Fibroblast of villous mesenchyme (primary cell): ENCODE data around the gene ZNF195. TPM values are rescaled to one million over a fixed set of nuclear protein-coding genes. Genes with fewer than 3 reads are reported as not detected.
"Not testable (repeated sequence)": the region's sequence is repeated elsewhere in the genome, so short reads cannot be mapped to it uniquely, and the experiment has no call there.

ENCODE experiments used
- DNase-seq: peaks from one replicate; pipeline ENCODE4 v3.0.0-alpha.2; 2010; ENCODE audit warnings: low read depth
- H3K4me3 ChIP-seq: 2 replicates; pipeline ENCODE4 v1.5.1; 2011; ENCODE audit warnings: low read depth, mild to moderate bottlenecking, low read length
- total RNA-seq: library from RNA; depleted of rRNA; stranded (reverse); fragments of >200 nt; gene quantifications from 2 replicates; pipeline ENCODE4 v1.2.3, GENCODE V29; 2012
- TF ChIP-seq, protein P1 (sequence below): IDR thresholded peaks from 2 replicates; pipeline ENCODE4 v1.5.1; 2012; ENCODE audit warnings: low read depth, mild to moderate bottlenecking, low read length; ENCODE audit not compliant: insufficient read depth

The ZNF195 gene
- total RNA-seq, 1 donor = 25.5 TPM

DNA sequence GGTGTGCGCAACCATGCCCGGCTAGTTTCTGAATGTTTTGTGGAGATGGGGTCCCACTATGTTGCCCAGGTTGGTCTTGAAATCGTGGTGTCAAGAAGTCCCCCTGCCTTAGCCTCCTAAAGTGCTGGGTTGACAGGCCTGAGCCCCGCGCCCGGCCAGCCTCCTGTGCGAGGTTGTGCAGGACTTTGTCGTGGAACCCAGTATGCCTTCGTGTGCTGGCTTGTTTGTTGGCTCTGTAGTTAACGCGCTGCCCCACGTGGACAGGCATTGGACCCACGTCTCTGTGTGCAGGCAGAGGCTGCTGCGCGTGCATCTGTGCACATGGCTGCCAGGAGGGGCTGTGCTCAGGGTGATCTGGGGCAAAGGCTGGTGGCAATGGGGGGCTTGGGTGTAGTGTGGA, 33.9 kb upstream of the ZNF195 start:
- no peak for DNase-seq
- H3K4me3 ChIP-seq = no peak overlapping the region
- TF ChIP-seq, protein P1, sequence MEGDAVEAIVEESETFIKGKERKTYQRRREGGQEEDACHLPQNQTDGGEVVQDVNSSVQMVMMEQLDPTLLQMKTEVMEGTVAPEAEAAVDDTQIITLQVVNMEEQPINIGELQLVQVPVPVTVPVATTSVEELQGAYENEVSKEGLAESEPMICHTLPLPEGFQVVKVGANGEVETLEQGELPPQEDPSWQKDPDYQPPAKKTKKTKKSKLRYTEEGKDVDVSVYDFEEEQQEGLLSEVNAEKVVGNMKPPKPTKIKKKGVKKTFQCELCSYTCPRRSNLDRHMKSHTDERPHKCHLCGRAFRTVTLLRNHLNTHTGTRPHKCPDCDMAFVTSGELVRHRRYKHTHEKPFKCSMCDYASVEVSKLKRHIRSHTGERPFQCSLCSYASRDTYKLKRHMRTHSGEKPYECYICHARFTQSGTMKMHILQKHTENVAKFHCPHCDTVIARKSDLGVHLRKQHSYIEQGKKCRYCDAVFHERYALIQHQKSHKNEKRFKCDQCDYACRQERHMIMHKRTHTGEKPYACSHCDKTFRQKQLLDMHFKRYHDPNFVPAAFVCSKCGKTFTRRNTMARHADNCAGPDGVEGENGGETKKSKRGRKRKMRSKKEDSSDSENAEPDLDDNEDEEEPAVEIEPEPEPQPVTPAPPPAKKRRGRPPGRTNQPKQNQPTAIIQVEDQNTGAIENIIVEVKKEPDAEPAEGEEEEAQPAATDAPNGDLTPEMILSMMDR = no peak

DNA sequence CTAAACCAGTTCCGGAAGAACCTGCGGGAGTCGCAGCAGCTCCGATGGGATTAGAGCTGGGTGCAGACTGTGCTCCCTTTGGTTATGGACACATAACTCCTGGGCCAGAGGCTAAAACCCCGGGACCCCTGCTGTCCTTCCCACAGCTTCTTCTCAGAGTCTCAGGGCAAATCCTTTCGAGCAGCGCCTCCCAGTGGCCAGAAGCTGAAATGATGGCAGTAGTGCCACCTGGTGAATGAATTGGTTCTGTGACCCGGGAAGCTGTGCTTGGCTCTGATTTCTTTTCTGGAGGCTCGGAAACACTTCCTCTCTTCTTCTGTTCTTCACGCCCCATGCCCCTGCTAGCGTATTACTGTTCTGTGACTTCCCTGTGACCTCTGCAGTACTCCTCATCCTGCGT, 29.8 kb upstream of the ZNF195 start:
- H3K4me3 ChIP-seq = not testable (repeated sequence)
- peak; percentile 69 for DNase-seq
- TF ChIP-seq, protein P1 = peak; percentile 78

- not testable (repeated sequence) for DNase-seq, H3K4me3 ChIP-seq
Observed at GRCh38 chr11:3408058-3408605, 29.2 kb upstream of the ZNF195 start.

GRCh38 chr11:3406937-3407336, 28.0 kb upstream of the ZNF195 start:
- H3K4me3 ChIP-seq, DNase-seq: not testable (repeated sequence)

GRCh38 chr11:3406223-3406875, 27.4 kb upstream of the ZNF195 start:
- not testable (repeated sequence) for H3K4me3 ChIP-seq, DNase-seq

- DNase-seq, H3K4me3 ChIP-seq: not testable (repeated sequence)
Observed at GRCh38 chr11:3404076-3404925, 25.4 kb upstream of the ZNF195 start.

DNA sequence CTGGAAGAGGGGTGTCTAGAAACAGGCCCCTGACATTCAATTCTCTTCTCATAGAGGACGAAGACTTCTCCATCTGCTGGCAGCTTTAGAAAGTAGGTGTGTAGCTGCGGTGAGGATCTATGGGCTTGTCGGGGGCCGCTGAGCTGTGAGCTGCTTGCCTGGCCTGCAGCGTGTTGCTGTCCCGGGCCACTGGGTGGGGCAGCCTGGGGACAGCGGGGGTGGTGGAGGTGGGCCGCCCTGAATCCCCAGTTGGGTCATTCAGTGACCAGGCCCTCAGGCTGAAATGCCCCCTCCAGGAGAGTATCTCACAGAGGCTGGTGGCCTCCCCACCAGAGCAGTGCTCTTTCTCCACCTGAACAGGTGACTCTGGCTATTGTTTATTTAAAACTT, 23.9 kb upstream of the ZNF195 start:
- not testable (repeated sequence) for H3K4me3 ChIP-seq, DNase-seq

DNA sequence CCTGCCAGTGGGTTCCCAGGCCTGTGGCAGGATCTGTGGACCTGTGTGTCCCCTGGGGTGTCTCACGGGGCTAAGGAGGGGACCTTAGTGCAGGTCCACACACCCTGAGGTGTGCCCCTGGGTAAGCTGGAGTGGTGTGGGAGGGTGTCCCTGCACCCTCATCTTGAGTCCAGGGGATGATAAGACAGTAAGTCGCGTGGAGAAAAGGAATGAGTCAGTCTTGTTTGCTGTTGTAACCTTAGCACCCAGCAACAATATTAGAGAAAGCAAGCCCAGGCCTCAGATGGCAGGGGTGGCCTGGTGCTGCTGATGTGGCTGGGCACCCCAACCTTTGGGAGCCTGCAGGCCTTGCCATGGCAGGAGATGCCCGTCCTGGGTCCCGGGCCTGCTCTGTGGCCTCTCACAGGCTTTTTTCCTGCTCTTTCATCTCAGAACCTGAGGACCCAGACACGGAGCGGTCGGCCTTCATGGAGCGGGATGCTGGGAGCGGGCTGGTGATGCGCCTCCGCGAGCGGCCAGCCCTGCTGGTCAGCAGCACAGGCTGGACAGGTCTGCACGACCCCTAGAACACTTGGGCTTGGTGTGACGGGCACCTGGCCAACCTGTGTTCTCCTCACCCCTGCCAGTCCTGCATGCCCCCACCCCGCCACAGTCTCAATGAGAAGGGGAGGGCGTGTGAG, 23.4 kb upstream of the ZNF195 start:
- DNase-seq, H3K4me3 ChIP-seq: not testable (repeated sequence)

- not testable (repeated sequence) for H3K4me3 ChIP-seq, DNase-seq
Observed at GRCh38 chr11:3401052-3401451, 22.1 kb upstream of the ZNF195 start.

GRCh38 chr11:3398509-3398908, 19.6 kb upstream of the ZNF195 start:
- not testable (repeated sequence) for H3K4me3 ChIP-seq, DNase-seq

DNA sequence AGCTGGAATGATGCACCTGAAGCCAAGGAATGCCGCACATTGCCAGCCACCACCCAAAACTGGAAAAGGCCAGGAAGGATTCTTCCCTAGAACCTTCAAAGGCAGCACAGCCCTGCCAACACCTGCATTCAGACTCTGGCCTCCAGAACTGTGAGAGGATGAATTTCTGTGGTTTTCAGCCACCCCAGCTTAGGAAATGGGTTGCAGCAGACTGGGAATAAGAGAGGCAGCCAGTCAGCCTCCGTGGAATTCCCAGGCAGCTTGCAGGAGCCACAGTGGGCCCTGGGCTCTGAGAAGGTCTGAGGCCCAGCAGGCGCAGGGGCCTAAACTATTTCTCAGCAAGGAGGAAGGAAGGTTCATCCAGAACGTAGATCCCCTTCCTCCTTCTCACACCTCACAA, 19.2 kb upstream of the ZNF195 start:
- DNase-seq, H3K4me3 ChIP-seq: not testable (repeated sequence)

GRCh38 chr11:3397210-3397609, 18.3 kb upstream of the ZNF195 start:
- not testable (repeated sequence) for DNase-seq, H3K4me3 ChIP-seq

- DNase-seq, H3K4me3 ChIP-seq: not testable (repeated sequence)
Observed at GRCh38 chr11:3395468-3395867, 16.5 kb upstream of the ZNF195 start.

DNA sequence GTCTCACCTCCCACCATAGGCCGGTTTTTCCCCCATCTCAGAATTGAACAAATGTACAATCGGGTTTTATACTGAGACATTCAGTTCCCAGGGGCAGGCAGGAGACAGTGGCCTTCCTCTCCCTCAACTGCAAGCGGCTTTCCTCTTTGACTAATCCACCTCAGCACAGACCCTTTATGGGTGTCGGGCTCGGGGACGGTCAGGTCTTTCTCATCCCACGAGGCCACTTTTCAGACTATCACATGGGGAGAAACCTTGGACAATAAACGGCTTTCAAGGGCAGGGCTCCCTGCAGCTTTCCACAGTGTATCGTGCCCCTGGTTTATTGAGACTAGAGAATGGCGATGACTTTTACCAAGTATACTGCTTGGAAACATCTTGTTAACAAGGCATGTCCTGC, 16.0 kb upstream of the ZNF195 start:
- DNase-seq, H3K4me3 ChIP-seq: not testable (repeated sequence)

- not testable (repeated sequence) for H3K4me3 ChIP-seq, DNase-seq
Observed at GRCh38 chr11:3393450-3393849, 14.5 kb upstream of the ZNF195 start.
